CD4-positive, alpha-beta T cell treated with Interleukin-6 for 4 hours (primary cell): ENCODE data around the gene OGT.
"Not testable (repeated sequence)": the region's sequence is repeated elsewhere in the genome, so short reads cannot be mapped to it uniquely, and the experiment has no call there.

ENCODE experiments used
- DNase-seq: peaks from one replicate; pipeline ENCODE4 v3.0.0-alpha.2; 2020; ENCODE audit warnings: mixed read lengths

OGT gene

GRCh38 chrX:71599965-71600364 lies 67.1 kb downstream of the OGT start:
- DNase-seq: no peak

- DNase-seq: no peak
Measured at GRCh38 chrX:71603618-71604017, 70.7 kb downstream of the OGT start.

DNA sequence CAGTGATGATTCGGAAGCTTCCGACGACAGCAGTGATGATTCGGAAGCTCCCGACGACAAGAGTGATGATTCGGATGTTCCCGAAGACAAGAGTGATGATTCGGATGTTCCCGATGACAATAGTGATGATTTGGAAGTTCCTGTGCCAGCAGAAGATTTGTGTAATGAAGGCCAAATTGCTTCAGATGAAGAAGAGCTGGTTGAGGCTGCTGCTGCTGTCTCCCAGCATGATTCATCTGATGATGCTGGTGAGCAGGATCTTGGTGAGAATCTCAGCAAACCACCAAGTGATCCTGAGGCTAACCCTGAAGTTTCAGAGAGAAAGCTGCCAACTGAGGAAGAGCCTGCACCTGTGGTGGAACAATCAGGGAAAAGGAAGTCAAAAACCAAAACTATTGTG lies 71.2 kb downstream of the OGT start:
- no peak for DNase-seq

- DNase-seq: no peak
Measured at GRCh38 chrX:71604796-71605568, 72.1 kb downstream of the OGT start.

GRCh38 chrX:71606536-71607216 lies 73.8 kb downstream of the OGT start:
- DNase-seq: peak; percentile 38

DNA sequence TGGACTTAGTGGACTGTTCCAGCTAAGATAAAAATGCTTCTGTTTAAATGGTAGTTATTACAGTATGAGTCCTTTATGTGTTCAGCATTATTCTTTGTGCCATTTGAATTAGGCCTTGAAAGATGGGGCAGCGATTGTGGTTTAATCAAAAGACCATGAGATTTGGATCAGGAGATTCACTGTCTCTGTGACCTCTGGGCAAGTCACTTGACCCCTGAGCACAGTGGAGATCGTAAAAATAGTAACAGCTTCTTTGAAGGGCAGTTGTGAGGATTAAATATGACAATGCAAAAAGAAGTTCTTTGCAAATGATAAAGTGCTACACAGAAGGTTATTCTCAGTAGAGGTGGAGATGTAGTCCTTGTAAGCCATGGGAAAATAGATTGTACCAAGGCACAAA lies 74.6 kb downstream of the OGT start:
- no peak for DNase-seq

DNA sequence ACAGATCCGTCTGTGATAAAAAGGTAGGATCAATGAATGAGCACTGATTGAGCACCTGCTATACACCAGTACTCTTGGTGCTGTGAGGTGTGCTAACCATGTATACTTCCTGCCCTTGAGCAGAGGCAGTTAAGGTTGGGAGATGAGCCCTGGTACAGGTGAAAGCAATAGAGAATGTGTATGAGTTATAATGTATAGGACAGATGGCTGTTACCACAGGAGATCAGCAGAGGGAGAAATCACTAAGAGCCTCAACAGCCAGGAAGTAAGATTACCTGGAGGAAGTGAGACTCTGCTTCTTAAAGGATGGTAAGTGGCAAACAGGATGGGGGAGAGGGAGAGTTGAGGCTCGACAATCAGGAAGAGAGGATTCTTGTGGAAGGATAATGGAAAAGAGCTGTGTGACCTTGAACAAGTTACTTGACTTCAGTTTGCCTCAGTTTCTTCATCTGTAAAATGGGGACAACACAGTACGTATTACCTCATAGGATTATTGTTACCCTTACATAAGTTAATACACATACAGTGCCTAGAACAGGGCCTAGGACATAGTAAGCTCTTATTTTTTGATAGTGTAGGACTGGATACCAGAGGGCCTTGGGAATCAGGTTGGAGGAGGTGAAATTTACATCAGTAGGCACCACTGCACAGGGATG lies 76.3 kb downstream of the OGT start:
- DNase-seq: no peak

DNA sequence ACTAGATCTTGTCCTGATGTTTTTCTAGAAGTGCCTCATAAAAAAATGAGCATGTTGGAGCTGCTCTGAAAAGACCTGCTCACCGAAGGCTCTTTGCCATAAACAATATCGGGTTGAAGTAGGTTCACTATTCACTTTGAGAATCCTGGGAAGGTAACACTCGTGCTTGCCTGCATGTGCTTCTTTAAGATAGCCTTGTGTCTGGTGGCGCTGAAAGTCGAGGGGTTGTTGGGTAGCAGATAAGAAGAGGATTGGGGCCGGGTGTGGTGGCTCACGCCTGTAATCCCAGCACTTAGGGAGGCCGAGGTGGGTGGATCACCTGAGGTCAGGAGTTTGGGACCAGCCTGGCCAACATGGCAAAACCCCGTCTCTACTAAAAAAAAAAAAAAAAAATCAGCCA lies 78.8 kb downstream of the OGT start:
- not testable (repeated sequence) for DNase-seq

DNA sequence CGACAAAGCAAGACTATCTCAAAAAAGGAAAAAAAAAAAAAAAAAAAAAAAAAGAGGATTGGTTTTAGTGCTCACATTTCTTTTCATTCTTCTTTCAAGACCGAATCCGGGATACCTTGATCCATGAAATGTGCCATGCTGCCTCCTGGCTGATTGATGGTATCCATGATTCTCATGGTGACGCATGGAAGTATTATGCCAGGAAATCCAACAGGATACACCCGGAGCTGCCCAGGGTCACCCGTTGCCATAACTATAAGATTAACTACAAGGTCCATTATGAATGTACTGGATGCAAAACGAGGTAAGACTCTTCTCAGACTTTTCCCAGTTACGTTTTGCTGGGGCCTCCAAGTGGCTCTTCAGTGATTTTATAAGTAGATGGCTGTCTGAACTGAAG lies 79.4 kb downstream of the OGT start:
- DNase-seq: no peak

DNA sequence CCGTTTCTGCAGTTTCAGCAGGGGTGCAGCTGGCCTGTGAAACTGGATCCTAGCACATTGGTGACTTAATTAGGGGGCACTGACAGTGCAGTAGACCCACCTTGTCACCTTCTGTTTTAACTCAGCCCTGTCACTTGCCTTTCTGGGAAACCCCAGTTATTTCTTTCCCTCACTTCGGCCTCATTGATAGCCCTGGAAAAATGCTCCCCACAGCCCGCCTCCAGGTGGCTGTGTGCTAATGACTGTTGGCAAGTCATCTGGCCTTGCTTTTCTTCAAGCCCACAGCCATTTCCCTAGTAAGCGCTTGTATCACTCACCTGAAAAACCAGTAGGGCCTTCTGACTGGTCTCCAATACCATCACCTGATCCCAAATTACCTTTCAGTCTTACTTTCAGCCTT lies 82.2 kb downstream of the OGT start:
- no peak for DNase-seq

GRCh38 chrX:71615954-71616353 lies 83.0 kb downstream of the OGT start:
- DNase-seq: no peak

- DNase-seq: peak; percentile 30
Measured at GRCh38 chrX:71616672-71617529, 84.0 kb downstream of the OGT start.

- no peak for DNase-seq
Measured at GRCh38 chrX:71617742-71618141, 84.8 kb downstream of the OGT start.

GRCh38 chrX:71618303-71618721 lies 85.4 kb downstream of the OGT start, which contains the start of gene CXCR3:
TSS of gene CXCR3 (minus strand) at chrX:71618511. CDS start at chrX:71618449, 62 bp downstream.
- peak; percentile 60 for DNase-seq

- no peak for DNase-seq
Measured at GRCh38 chrX:71618787-71619186, 85.9 kb downstream of the OGT start.

GRCh38 chrX:71619193-71619592 lies 86.3 kb downstream of the OGT start:
- peak; percentile 53 for DNase-seq

GRCh38 chrX:71619986-71620385 lies 87.1 kb downstream of the OGT start:
- DNase-seq: no peak

DNA sequence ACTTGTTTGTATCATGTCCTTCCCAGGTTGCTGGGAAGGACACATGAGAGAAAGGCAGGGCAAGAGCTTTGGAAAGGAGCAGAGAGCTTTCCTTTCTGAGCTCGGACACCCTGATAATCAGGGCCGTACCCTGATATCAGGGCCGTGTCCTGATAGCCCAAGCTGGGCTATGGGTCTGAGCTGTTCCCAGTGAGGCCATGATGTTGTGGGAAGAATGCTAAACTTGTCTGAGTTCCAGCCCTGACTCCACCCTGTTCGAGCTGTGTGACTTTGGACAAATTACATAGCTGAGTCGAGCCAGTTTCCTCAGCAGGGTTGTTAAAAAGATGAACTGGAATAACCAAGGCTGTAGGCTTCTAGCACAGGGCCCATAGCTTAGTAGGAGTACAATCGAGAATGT lies 88.7 kb downstream of the OGT start:
- no peak for DNase-seq

GRCh38 chrX:71622032-71622575 lies 89.2 kb downstream of the OGT start:
- no peak for DNase-seq

DNA sequence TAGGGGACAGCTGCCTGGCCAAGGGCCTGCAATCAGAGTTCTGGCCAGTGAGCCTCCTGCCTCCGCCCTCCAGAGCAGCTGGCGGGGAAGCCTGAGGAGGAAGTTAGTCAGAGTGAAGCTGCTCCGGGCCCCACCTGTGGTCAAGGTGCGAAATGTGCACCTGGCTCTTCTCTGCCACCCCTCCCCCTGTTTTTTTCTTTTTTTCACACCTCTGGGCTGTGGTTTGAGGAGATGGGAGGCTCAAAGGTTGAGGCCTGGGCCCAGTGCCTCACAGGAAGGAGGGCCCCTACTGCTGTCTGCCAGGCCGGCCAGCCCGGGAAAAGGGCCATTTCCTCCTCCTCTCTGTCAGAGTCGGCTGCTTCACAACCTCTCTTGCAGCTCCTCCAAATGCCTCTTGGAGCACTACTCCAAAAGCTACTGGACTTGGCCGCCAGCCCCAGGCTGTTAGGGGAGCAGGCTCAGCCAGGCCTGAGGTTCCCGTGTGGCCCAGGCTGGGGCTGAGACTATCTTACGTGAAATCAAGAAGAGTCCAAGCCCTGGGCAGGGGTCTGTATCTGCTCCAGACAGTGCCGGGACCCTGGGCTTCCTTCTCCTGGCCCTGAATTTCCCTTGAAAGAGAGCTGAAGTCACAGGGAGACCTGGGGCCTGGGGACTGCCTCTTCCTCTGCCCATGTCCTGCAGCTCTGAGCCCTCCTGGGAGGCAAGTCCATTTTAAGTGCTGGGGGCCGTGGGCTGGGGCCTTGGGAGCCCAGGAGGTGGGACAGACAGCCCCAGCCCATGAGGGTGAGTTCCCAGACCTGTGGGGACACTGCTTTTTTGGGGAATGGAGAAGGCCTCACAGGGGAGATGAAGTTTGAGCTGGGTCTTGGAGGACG lies 89.9 kb downstream of the OGT start:
- peak; percentile 69 for DNase-seq

DNA sequence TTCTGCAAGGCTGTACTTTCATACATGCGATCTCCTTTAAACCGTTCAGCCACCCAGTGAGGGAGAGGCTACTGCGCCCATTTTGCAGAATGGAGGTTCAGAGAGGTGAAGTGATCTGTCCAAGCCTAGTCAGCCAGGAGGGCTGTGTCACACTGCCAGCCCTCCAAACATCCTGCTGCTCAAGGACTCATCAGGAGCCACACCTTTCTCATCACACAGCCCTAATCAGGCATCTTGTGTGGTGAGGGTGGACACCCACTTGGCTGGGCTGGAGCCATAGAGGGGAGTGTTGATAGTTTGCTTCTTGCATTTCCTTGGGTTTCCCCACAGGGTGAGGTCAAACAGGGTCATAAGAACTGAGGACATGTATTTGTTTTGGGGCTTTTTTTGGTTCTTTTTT lies 90.8 kb downstream of the OGT start:
- DNase-seq: no peak

GRCh38 chrX:71625471-71625870 lies 92.6 kb downstream of the OGT start:
- no peak for DNase-seq
